ENCODE data around the gene SLC22A16. TPM values are rescaled to one million over a fixed set of nuclear protein-coding genes. Genes with fewer than 3 reads are reported as not detected.
"Not testable (repeated sequence)": the region's sequence is repeated elsewhere in the genome, so short reads cannot be mapped to it uniquely, and the experiment has no call there.

The SLC22A16 gene
- total RNA-seq, 2 donors from 2014 or later: not detected

GRCh38 chr6:110511401-110511800 is 35.0 kb upstream of the SLC22A16 start:
- Mint-ChIP-seq H3K36me3 (ENCODE audit: insufficient read depth in 2 of 2) (no peaks in the 10 kb centered on the region), H3K9me3 (peaks cover 0 to 1% of the 10 kb centered on the region in 2 donors), H3K27me3 (ENCODE audit: low read depth) (peaks cover 25% of the 10 kb centered on the region), H3K27ac (no peak overlapping the region), H3K4me3 (no peak overlapping the region), H3K4me1 (ENCODE audit: low read depth) (peaks cover 10% of the 10 kb centered on the region)
- DNase-seq (no peak), ATAC-seq (replicated peaks in 1 of 2) (no peak)

GRCh38 chr6:110509617-110510241 is 33.3 kb upstream of the SLC22A16 start:
- peaks cover 25% of the 10 kb centered on the region for H3K27me3 Mint-ChIP-seq (ENCODE audit: low read depth)
- H3K27ac Mint-ChIP-seq: no peak overlapping the region
- DNase-seq (no peak), ATAC-seq (replicated peaks in 1 of 2) (peak; percentile 58 to 59)
- H3K4me1 Mint-ChIP-seq (ENCODE audit: low read depth): peaks cover 10% of the 10 kb centered on the region
- no peaks in the 10 kb centered on the region for H3K36me3 Mint-ChIP-seq (ENCODE audit: insufficient read depth in 2 of 2)
- H3K4me3 Mint-ChIP-seq: no peak overlapping the region
- peaks cover 0 to 1% of the 10 kb centered on the region in 2 donors for H3K9me3 Mint-ChIP-seq

- not testable (repeated sequence) for H3K4me3 Mint-ChIP-seq; H3K27ac Mint-ChIP-seq; H3K9me3 Mint-ChIP-seq; H3K4me1 Mint-ChIP-seq (ENCODE audit: low read depth); ATAC-seq (replicated peaks in 1 of 2); DNase-seq; H3K36me3 Mint-ChIP-seq (ENCODE audit: insufficient read depth in 2 of 2)
- peaks cover 13% of the 10 kb centered on the region for H3K27me3 Mint-ChIP-seq (ENCODE audit: low read depth)
Observed at GRCh38 chr6:110504891-110505290, 28.5 kb upstream of the SLC22A16 start.

GRCh38 chr6:110495949-110496348 is 19.5 kb upstream of the SLC22A16 start:
- no peaks in the 10 kb centered on the region for H3K9me3 Mint-ChIP-seq
- DNase-seq: no peak
- H3K27ac Mint-ChIP-seq: no peak overlapping the region
- H3K27me3 Mint-ChIP-seq (ENCODE audit: low read depth): peaks cover 24% of the 10 kb centered on the region
- no peak overlapping the region for H3K4me3 Mint-ChIP-seq
- no peak for ATAC-seq (replicated peaks in 1 of 2)
- H3K4me1 Mint-ChIP-seq (ENCODE audit: low read depth): peaks cover 10% of the 10 kb centered on the region
- H3K36me3 Mint-ChIP-seq (ENCODE audit: insufficient read depth in 2 of 2): no peaks in the 10 kb centered on the region

GRCh38 chr6:110493253-110493800 is 16.9 kb upstream of the SLC22A16 start:
- Mint-ChIP-seq H3K9me3 (no peaks in the 10 kb centered on the region), H3K27ac (no peak overlapping the region), H3K27me3 (ENCODE audit: low read depth) (peaks cover 31% of the 10 kb centered on the region), H3K4me1 (ENCODE audit: low read depth) (peaks cover 10% of the 10 kb centered on the region), H3K4me3 (no peak overlapping the region), H3K36me3 (ENCODE audit: insufficient read depth in 2 of 2) (no peaks in the 10 kb centered on the region)
- ATAC-seq (replicated peaks in 1 of 2) (no peak), DNase-seq (no peak)

- Mint-ChIP-seq H3K36me3 (ENCODE audit: insufficient read depth in 2 of 2) (no peaks in the 10 kb centered on the region), H3K4me3 (no peak overlapping the region), H3K9me3 (no peaks in the 10 kb centered on the region), H3K4me1 (ENCODE audit: low read depth) (peaks cover 10% of the 10 kb centered on the region), H3K27me3 (ENCODE audit: low read depth) (peaks cover 30% of the 10 kb centered on the region), H3K27ac (no peak overlapping the region)
- DNase-seq: no peak
- no peak for ATAC-seq (replicated peaks in 1 of 2)
Observed at GRCh38 chr6:110492584-110492983, 16.2 kb upstream of the SLC22A16 start.

- DNase-seq: no peak
Observed at GRCh38 chr6:110491644-110492317, 15.4 kb upstream of the SLC22A16 start.

GRCh38 chr6:110491299-110491643 is 14.9 kb upstream of the SLC22A16 start:
- no peak for ATAC-seq (replicated peaks in 1 of 2)
- Mint-ChIP-seq H3K4me3 (no peak overlapping the region), H3K4me1 (ENCODE audit: low read depth) (peaks cover 10% of the 10 kb centered on the region), H3K36me3 (ENCODE audit: insufficient read depth in 2 of 2) (no peaks in the 10 kb centered on the region), H3K9me3 (no peaks in the 10 kb centered on the region), H3K27me3 (ENCODE audit: low read depth) (peaks cover 25% of the 10 kb centered on the region), H3K27ac (no peak overlapping the region)
- no peak for DNase-seq

More at GRCh38 chr6:110491644-110492317, 15.4 kb upstream of the SLC22A16 start:
- Mint-ChIP-seq H3K36me3 (ENCODE audit: insufficient read depth in 2 of 2) (no peaks in the 10 kb centered on the region), H3K4me1 (ENCODE audit: low read depth) (peaks cover 10% of the 10 kb centered on the region), H3K9me3 (no peaks in the 10 kb centered on the region), H3K27ac (no peak overlapping the region), H3K4me3 (peak overlapping the region in 1 of 2 donors; percentile 42), H3K27me3 (ENCODE audit: low read depth) (peaks cover 25% of the 10 kb centered on the region)
- peak in 1 of 2 donors; percentile 26 for ATAC-seq (replicated peaks in 1 of 2)

- Mint-ChIP-seq H3K9me3 (no peaks in the 10 kb centered on the region), H3K36me3 (ENCODE audit: insufficient read depth in 2 of 2) (no peaks in the 10 kb centered on the region), H3K4me3 (no peak overlapping the region), H3K4me1 (ENCODE audit: low read depth) (peaks cover 10% of the 10 kb centered on the region), H3K27me3 (ENCODE audit: low read depth) (peaks cover 26% of the 10 kb centered on the region), H3K27ac (no peak overlapping the region)
- DNase-seq (no peak), ATAC-seq (replicated peaks in 1 of 2) (no peak)
Observed at GRCh38 chr6:110490110-110490509, 13.7 kb upstream of the SLC22A16 start.

- Mint-ChIP-seq H3K4me1 (ENCODE audit: low read depth) (peaks cover 10% of the 10 kb centered on the region), H3K9me3 (no peaks in the 10 kb centered on the region), H3K27ac (no peak overlapping the region), H3K4me3 (no peak overlapping the region), H3K27me3 (ENCODE audit: low read depth) (peaks cover 18% of the 10 kb centered on the region), H3K36me3 (ENCODE audit: insufficient read depth in 2 of 2) (no peaks in the 10 kb centered on the region)
- ATAC-seq (replicated peaks in 1 of 2) (no peak), DNase-seq (no peak)
Observed at GRCh38 chr6:110488606-110489190, 12.3 kb upstream of the SLC22A16 start.

GRCh38 chr6:110487968-110488381 is 11.6 kb upstream of the SLC22A16 start:
- not testable (repeated sequence) for H3K9me3 Mint-ChIP-seq; ATAC-seq (replicated peaks in 1 of 2); DNase-seq; H3K36me3 Mint-ChIP-seq (ENCODE audit: insufficient read depth in 2 of 2); H3K4me3 Mint-ChIP-seq; H3K27ac Mint-ChIP-seq
- Mint-ChIP-seq H3K27me3 (ENCODE audit: low read depth) (peaks cover 18% of the 10 kb centered on the region), H3K4me1 (ENCODE audit: low read depth) (peaks cover 10% of the 10 kb centered on the region)

- H3K27me3 Mint-ChIP-seq (ENCODE audit: low read depth): peaks cover 18% of the 10 kb centered on the region
- H3K4me1 Mint-ChIP-seq (ENCODE audit: low read depth): no peaks in the 10 kb centered on the region
- no peak overlapping the region for H3K4me3 Mint-ChIP-seq
- H3K9me3 Mint-ChIP-seq: peaks cover 2 to 6% of the 10 kb centered on the region in 2 donors
- DNase-seq: no peak
- no peak for ATAC-seq (replicated peaks in 1 of 2)
- no peak overlapping the region for H3K27ac Mint-ChIP-seq
- no peaks in the 10 kb centered on the region for H3K36me3 Mint-ChIP-seq (ENCODE audit: insufficient read depth in 2 of 2)
Observed at GRCh38 chr6:110486756-110487155, 10.3 kb upstream of the SLC22A16 start.

- Mint-ChIP-seq H3K36me3 (ENCODE audit: insufficient read depth in 2 of 2) (no peaks in the 10 kb centered on the region), H3K4me3 (no peak overlapping the region), H3K4me1 (ENCODE audit: low read depth) (no peaks in the 10 kb centered on the region), H3K27me3 (ENCODE audit: low read depth) (peaks cover 18% of the 10 kb centered on the region), H3K27ac (no peak overlapping the region), H3K9me3 (peaks cover 2 to 6% of the 10 kb centered on the region in 2 donors)
- DNase-seq (no peak), ATAC-seq (replicated peaks in 1 of 2) (no peak)
Observed at GRCh38 chr6:110485491-110485890, 9.1 kb upstream of the SLC22A16 start.

Measured in activated T-cell treated with anti-CD3 and anti-CD28 coated beads, Interleukin-2, amount 50 U/mL, for 72 hours (primary cell).